Right lobe of liver (tissue), 4 donors: ENCODE data around the gene KCNQ1.

Experiments used
- CTCF ChIP-seq, 4 donors: fragments of 200-600 bp in 3 of 4; fragments of 450-650 bp in 1 of 4; IDR thresholded peaks; one replicate each; pipeline versions ENCODE4 v1.5.1 to v1.8.0; 2016 to 2022; ENCODE audit warnings: antibody characterized with exemption in 4 of 4, mild to moderate bottlenecking in 2 of 4
- POLR2A ChIP-seq: fragments of 450-650 bp; IDR thresholded peaks from one replicate; pipeline ENCODE4 v1.6.1; 2017; ENCODE audit warnings: antibody characterized with exemption, mild to moderate bottlenecking
- donor health status: DM: no; HTN: no; CAD: no.
- donor health status: DM: no; HTN: no; CAD: no.
- donor health status: DM: no; HTN: yes; CAD: no.

- TF ChIP-seq CTCF (IDR thresholded peaks at IDR 0.05), result no peak
- TF ChIP-seq POLR2A, result no peak
Observed at GRCh38 chr11:2529636-2530035, 84.8 kb downstream of the KCNQ1 start.
